GM18951 (cell line): ENCODE measurements around the gene UBE2C.

Source experiments
- POLR2A ChIP-seq: IDR thresholded peaks from 4 replicates; pipeline ENCODE4 v1.6.1; 2011; ENCODE audit warnings: mild to moderate bottlenecking; ENCODE audit not compliant: insufficient read length, insufficient read depth; ENCODE audit errors: extremely low read depth
- in situ Hi-C: fragments of 300-500 bp; cut with MboI; formaldehyde crosslinking; loops from one replicate; pipeline ENCODE4 v1.12.0; 2022; ENCODE audit warnings: low sequenced_read_pairs, mixed read lengths, inconsistent platforms; ENCODE audit not compliant: unreplicated experiment

The UBE2C gene

GRCh38 chr20:45832619-45833018 is 20.2 kb downstream of the UBE2C start:
- TF ChIP-seq POLR2A: no peak
- in situ Hi-C loops: no loop called here

DNA sequence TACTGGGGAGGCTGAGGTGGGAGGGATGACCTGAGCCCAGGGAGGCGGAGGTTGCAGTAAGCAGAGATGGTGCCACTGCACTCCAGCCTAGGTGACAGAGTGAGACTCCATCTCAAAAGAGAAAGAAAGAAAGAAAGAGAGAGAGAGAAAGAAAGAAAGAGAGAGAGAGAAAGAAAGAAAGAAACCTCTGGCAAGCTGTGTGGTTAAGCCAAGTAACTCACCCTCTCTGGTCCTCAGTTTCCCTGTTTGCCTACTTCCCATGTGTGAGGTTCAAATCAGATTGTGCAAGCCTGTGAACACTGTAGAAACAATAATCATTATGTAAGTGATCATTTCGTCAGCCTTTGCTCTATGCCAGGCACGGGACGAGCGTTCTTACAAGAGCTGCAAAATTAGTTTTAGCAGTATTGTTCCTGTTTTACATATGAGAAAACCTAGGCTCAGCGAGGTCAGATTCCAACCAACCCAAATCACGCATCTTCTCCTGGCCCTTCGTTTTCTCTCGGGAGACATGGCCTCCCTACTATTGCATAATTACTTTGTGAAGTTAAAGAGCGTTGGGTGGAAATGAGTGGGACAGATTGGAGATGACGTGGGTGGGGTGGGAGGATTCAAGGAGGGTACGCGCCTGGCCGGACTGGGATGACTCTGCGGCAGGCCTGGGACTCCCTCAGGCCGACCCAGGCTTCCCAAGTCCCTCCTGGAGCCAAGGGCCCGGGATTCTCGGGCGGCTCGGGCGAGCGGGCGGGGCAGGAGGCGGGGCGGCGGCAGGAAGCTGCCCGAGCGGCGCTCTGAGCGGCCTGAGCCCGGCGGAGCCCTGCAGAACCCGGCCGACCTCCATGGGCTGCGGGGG is 20.8 kb downstream of the UBE2C start, which contains the start of gene SNX21:
TSS of gene SNX21 (plus strand) at position 770 of the 853 bp plus-strand sequence. CDS start 121 bp downstream, outside the sequence.
- in situ Hi-C loops: no loop called here
- no peak for TF ChIP-seq POLR2A

GRCh38 chr20:45833883-45834796 is 21.7 kb downstream of the UBE2C start:
- TF ChIP-seq POLR2A: no peak
- in situ Hi-C loops: no loop called here

GRCh38 chr20:45834797-45835161 is 22.3 kb downstream of the UBE2C start:
- in situ Hi-C loops: no loop called here
- TF ChIP-seq POLR2A: no peak

DNA sequence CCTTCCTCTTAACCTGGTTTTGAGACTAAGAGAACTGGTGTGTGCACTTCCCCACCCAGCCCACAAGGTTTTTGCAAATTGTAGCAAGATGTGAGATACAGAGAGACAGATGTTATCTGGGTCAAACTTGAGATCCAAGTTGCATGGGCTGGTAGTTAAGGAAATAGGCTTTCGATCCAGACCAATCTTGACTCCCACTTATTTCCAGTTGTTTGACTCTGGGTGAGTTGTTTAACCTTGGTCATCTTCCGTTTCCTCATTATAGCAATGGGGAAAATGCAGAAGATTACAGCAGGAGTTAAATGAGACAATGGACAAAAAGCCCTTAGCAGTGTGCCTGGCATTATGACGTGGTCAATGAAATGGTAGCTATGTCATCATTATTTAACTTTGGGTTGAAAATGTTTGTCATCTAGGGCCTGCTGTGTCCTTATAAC is 22.9 kb downstream of the UBE2C start:
- in situ Hi-C loops: no loop called here
- no peak for TF ChIP-seq POLR2A

DNA sequence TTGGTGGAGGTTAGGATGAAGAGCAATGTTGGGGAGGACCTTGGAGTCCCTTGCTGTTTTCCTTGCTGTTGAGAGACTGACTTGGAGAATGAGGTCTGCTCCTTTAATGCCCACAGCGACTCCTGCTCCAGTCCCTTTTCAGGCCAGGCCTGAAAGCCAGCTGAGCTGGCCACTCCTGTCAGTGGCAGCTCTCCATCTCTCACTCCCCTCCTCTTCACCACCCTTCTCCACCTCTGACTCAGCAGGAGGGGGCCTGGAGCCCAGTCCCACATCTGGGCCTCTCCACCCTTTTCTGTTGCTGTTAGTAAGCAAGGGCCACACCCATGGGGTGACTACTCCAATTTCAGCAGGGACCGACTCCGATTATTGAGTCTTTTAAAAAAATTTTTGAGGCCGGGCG is 23.4 kb downstream of the UBE2C start:
- in situ Hi-C loops: no loop called here
- TF ChIP-seq POLR2A: no peak

GRCh38 chr20:45836841-45837240 is 24.4 kb downstream of the UBE2C start:
- TF ChIP-seq POLR2A: no peak
- in situ Hi-C loops: no loop called here

DNA sequence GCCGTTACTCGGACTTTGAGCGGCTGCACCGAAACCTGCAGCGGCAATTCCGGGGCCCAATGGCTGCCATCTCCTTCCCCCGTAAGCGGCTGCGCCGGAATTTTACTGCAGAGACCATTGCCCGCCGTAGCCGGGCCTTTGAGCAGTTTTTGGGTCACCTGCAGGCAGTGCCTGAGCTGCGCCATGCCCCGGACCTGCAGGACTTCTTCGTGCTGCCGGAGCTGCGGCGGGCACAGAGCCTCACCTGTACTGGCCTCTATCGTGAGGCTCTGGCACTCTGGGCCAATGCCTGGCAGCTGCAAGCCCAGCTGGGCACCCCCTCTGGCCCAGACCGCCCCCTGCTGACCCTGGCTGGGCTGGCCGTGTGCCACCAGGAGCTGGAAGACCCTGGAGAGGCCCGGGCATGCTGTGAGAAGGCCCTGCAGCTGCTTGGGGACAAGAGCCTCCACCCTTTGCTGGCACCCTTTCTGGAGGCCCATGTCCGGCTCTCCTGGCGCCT is 28.3 kb downstream of the UBE2C start:
- no peak for TF ChIP-seq POLR2A
- in situ Hi-C loops: no loop called here

DNA sequence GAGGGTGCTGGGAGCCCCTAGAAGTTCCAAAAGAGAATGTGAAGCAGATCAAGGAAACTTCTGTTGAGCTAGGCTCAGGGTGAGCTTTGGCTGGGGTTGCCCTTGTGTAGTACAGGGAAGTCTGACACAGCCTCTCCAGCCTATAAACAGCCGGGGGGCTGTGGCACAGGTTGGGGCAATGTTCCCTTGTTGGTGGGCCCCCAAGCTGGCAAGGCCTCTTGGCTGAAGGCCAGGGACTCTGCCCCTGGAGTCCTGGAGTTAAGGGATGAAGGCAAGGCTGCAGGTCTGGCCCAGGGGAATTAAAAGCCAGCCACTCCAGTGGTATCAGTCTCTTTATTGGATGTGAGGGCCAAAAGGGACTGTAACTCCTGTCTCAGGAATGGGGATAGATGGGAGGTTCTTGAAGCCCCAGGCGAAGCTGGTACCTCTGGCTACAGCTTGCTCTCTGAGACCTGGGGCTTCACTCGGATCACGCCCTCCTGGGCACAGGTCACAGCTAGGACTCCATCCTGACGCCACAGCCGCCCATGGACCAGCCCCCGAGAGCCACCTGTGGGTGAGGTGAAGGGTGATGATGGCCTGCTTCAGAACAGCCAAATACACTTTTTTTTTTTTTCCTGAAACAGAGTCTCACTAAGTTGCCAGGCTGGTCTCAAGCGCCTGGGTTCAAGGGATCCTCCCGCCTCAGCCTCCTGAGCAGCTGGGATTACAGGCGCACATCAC is 29.1 kb downstream of the UBE2C start:
- TF ChIP-seq POLR2A: no peak
- in situ Hi-C loops: no loop called here

DNA sequence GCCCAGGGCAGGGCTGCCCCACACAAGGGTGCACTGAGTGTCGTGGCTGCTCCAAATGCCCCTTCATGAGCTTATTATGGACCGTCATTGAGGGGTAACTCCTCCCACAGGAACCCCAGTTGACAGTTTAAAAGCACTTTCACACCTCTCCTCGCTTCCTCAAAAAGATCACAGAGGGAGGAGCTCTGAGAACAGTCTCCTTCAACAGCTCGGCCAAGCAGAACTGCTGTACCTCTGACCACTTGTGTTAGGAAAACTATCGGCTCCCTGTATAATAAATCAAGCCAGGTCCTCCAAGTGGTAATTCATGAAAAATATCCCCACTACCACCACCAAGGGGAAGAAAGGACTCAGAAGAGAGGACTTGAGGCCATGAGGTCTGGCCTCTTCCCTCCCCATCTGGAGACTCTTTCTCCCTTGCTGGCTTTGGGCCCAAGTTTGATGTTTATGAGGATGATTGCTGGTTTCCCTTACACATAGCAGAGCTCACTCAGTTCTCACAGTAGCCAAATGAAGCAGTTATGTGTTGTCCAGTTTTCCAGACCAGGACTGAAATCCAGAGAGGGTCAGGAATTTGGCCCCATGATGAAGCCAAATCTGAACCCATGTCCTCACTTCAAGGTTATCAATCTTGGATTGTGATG is 29.8 kb downstream of the UBE2C start:
- in situ Hi-C loops: no loop called here
- no peak for TF ChIP-seq POLR2A

DNA sequence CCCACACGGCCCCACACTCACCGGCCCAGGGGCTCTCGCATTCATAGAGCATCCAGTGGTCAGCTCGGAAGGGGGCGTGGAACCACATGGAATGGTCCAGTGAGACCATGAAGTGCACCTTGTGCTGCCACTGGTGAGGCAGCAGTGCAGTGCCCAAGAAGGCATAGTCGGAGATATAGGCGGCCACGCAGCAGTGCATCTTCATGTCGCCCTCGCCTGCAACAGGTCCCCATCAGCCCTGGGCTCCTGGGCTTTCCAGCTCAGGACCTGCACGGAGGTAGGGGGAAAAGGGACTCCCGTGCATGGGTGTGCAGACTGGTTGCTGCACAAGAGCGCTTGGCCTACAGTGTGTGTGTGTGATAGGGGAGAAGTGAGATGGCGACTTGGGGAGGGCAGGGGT is 31.1 kb downstream of the UBE2C start:
- no peak for TF ChIP-seq POLR2A
- in situ Hi-C loops: no loop called here

DNA sequence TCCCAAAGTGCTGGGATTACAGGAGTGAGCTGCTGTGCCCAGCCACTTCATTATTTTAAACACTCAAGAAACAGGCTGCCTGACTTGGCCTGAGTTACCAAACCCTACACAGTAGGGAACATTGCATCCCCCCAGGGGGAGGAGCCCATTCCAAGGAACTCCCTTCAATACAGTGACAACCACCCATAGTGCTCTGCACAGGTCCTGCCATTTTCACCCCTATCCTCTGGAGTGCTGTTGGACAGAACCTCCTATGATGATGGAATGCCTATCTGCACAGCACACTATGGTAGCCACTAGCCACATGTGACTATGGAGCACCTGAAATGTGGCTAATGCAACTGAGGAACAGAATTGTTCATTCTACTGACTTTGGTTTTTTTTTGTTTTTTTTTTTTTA is 33.0 kb downstream of the UBE2C start:
- in situ Hi-C loops: no loop called here
- TF ChIP-seq POLR2A: no peak

GRCh38 chr20:45848421-45848820 is 36.0 kb downstream of the UBE2C start:
- no peak for TF ChIP-seq POLR2A
- in situ Hi-C loops: no loop called here
